Thyroid gland (tissue), 4 donors: ENCODE results near the gene AP3B1.
A peak's percentile ranks its signal among the peaks of the same experiment; 100 is the strongest.

Source experiments
- CTCF ChIP-seq, 6 experiments: fragments of 200-600 bp in 3 of 6; fragments of 450-650 bp in 3 of 6; sonication (generic) in 3 of 6; IDR thresholded peaks; one replicate each; pipeline ENCODE4 v1.5.1; 2016 to 2019; ENCODE audit warnings: antibody characterized with exemption in 6 of 6, mild to moderate bottlenecking in 2 of 6, inconsistent platforms in 1 of 6, moderate library complexity in 1 of 6
- POLR2A ChIP-seq, 2 donors: fragments of 450-650 bp; IDR thresholded peaks; one replicate each; pipeline ENCODE4 v1.6.1; 2017; ENCODE audit warnings: antibody characterized with exemption in 2 of 2, mild to moderate bottlenecking in 2 of 2, moderate library complexity in 1 of 2

GRCh38 chr5:78008356-78008967, 286.0 kb downstream of the AP3B1 start:
- TF ChIP-seq CTCF (IDR thresholded peaks at IDR 0.05) (peak; percentile 33 to 73 (median 64)), POLR2A (IDR thresholded peaks at IDR 0.05) (no peak)
